H1 (cell line): ENCODE measurements around the gene CNPY4. TPM values are rescaled to one million over a fixed set of nuclear protein-coding genes. Genes with fewer than 3 reads are reported as not detected.

Experiments used
- CTCF ChIA-PET: fragments of 300-600 bp; sonication (Branson Sonifier 250); formaldehyde crosslinking; loops from one replicate; lab custom pipeline; 2021; ENCODE audit not compliant: partially characterized antibody; lab: Charles Lee
- POLR2A ChIA-PET: fragments of 300-600 bp; sonication (Branson Sonifier 250); formaldehyde crosslinking; loops from one replicate; lab custom pipeline; 2021; ENCODE audit warnings: inconsistent platforms; ENCODE audit not compliant: partially characterized antibody; lab: Charles Lee
- DNase-seq, 2 experiments: peaks; one replicate each; pipeline versions ENCODE4 v3.0.0 to v3.0.0-alpha.2; 2010 to 2022; ENCODE audit warnings: low spot score in 2 of 2, low read depth in 1 of 2, mixed read lengths in 1 of 2
- FAIRE-seq: peaks from 2 replicates; lab custom pipeline; 2011; peaks lifted over from hg19 to GRCh38; lab: Jason Lieb, UNC
- H2AFZ ChIP-seq: 2 replicates; pipeline ENCODE4 v1.8.1; 2012; ENCODE audit warnings: low read length, inconsistent platforms
- H2AK5ac ChIP-seq: 2 replicates; pipeline ENCODE4 v1.6.1; 2013; ENCODE audit warnings: low read depth, low read length
- H2BK120ac ChIP-seq: replicated peaks from 2 replicates; pipeline ENCODE3; 2013; ENCODE audit warnings: low read depth, low read length, inconsistent platforms
- H2BK12ac ChIP-seq: 2 replicates; pipeline ENCODE4 v1.6.1; 2013; ENCODE audit warnings: low read depth, low read length
- H2BK15ac ChIP-seq: 2 replicates; pipeline ENCODE4 v1.6.1; 2013; ENCODE audit warnings: low read length
- H2BK20ac ChIP-seq: 2 replicates; pipeline ENCODE4 v1.6.1; 2013; ENCODE audit warnings: low read length
- H2BK5ac ChIP-seq: 2 replicates; pipeline ENCODE4 v1.6.1; 2013; ENCODE audit warnings: low read depth, low read length
- H3K14ac ChIP-seq: 2 replicates; pipeline ENCODE4 v1.6.1; 2013; ENCODE audit warnings: inconsistent platforms; ENCODE audit not compliant: insufficient read length
- H3K18ac ChIP-seq: 2 replicates; pipeline ENCODE4 v1.6.1; 2013; ENCODE audit warnings: low read length; ENCODE audit errors: extremely low read depth
- H3K23ac ChIP-seq: 2 replicates; pipeline ENCODE4 v1.6.1; 2013; ENCODE audit warnings: inconsistent platforms; ENCODE audit not compliant: insufficient read length
- H3K23me2 ChIP-seq: 2 replicates; pipeline ENCODE4 v1.6.1; 2013; ENCODE audit warnings: low read depth, low read length
- H3K27ac ChIP-seq: 2 replicates; pipeline ENCODE4 v1.6.1; 2011; ENCODE audit warnings: low read depth, low read length, inconsistent platforms
- H3K27me3 ChIP-seq, 4 experiments: replicated peaks in 1 of 4; 1 replicate in 1 of 4; 2 replicates in 3 of 4; pipeline versions ENCODE4 v1.6.1 to v1.8.1; 2011 to 2013; ENCODE audit warnings: low read length in 3 of 4, mild to moderate bottlenecking in 3 of 4, inconsistent platforms in 2 of 4, mixed read lengths in 2 of 4, moderate library complexity in 1 of 4; ENCODE audit not compliant: control insufficient read depth in 3 of 4, insufficient read depth in 3 of 4; ENCODE audit errors: extremely low read depth in 1 of 4
- H3K36me3 ChIP-seq, 4 experiments: 2 replicates each; pipeline versions ENCODE4 v1.6.1 to v1.8.1; 2011 to 2013; ENCODE audit warnings: mild to moderate bottlenecking in 4 of 4, low read length in 3 of 4, moderate library complexity in 2 of 4, control low read depth in 1 of 4, inconsistent platforms in 1 of 4; ENCODE audit not compliant: insufficient read depth in 4 of 4, control insufficient read depth in 2 of 4
- H3K4ac ChIP-seq: replicated peaks from 2 replicates; pipeline ENCODE3; 2013; ENCODE audit warnings: low read length, low read depth, mixed read lengths, inconsistent platforms; ENCODE audit not compliant: insufficient read length
- H3K4me1 ChIP-seq, 4 experiments: replicated peaks in 1 of 4; 1 replicate in 1 of 4; 2 replicates in 3 of 4; pipeline versions ENCODE4 v1.6.1 to v1.8.1; 2011 to 2013; ENCODE audit warnings: low read length in 3 of 4, inconsistent platforms in 2 of 4, mixed read lengths in 1 of 4; ENCODE audit not compliant: insufficient read depth in 4 of 4, control insufficient read depth in 3 of 4
- H3K4me2 ChIP-seq, 2 experiments: 2 replicates each; pipeline versions ENCODE4 v1.6.1 to v1.8.1; 2011 to 2013; ENCODE audit warnings: low read depth in 2 of 2, low read length in 2 of 2, control low read depth in 1 of 2, inconsistent platforms in 1 of 2, mild to moderate bottlenecking in 1 of 2; ENCODE audit not compliant: insufficient read depth in 1 of 2
- H3K4me3 ChIP-seq, 4 experiments: fragments of 200-600, 300-600 bp in 1 of 4; sonication (generic), shearing (Covaris generic), sonication (Bioruptor Twin) in 1 of 4; 2 replicates each; pipeline versions ENCODE4 v1.5.1 to v1.8.1; 2011 to 2016; ENCODE audit warnings: low read length in 4 of 4, low read depth in 3 of 4, control low read depth in 2 of 4, inconsistent platforms in 2 of 4, mild to moderate bottlenecking in 2 of 4, mixed read lengths in 1 of 4, moderate library complexity in 1 of 4; ENCODE audit not compliant: insufficient read depth in 2 of 4; ENCODE audit errors: extremely low read depth in 1 of 4
- H3K56ac ChIP-seq: replicated peaks from 2 replicates; pipeline ENCODE3; 2013; ENCODE audit warnings: low read depth, mild to moderate bottlenecking, mixed read lengths, low read length, inconsistent platforms; ENCODE audit not compliant: insufficient read length
- H3K79me1 ChIP-seq: 2 replicates; pipeline ENCODE4 v1.6.1; 2013; ENCODE audit warnings: low read depth, low read length, control low read depth
- H3K79me2 ChIP-seq, 2 experiments: 2 replicates each; pipeline versions ENCODE4 v1.6.1 to v1.8.1; 2012 to 2013; ENCODE audit warnings: low read length in 2 of 2, mild to moderate bottlenecking in 2 of 2, inconsistent platforms in 1 of 2; ENCODE audit not compliant: insufficient read depth in 2 of 2, control insufficient read depth in 1 of 2
- H3K9ac ChIP-seq, 4 experiments: replicated peaks in 1 of 4; 1 replicate in 1 of 4; 2 replicates in 3 of 4; pipeline versions ENCODE4 v1.6.1 to v1.8.1; 2011 to 2013; ENCODE audit warnings: low read depth in 3 of 4, low read length in 3 of 4, control low read depth in 2 of 4, mild to moderate bottlenecking in 2 of 4, moderate library complexity in 2 of 4, inconsistent platforms in 1 of 4; ENCODE audit errors: extremely low read depth in 1 of 4
- H3K9me3 ChIP-seq, 2 experiments: 2 replicates each; pipeline versions ENCODE4 v1.6.1 to v1.8.1; 2012 to 2013; ENCODE audit warnings: mild to moderate bottlenecking in 2 of 2, moderate library complexity in 2 of 2, control low read depth in 1 of 2, inconsistent platforms in 1 of 2, low read depth in 1 of 2, low read length in 1 of 2, mixed read lengths in 1 of 2; ENCODE audit not compliant: insufficient read depth in 2 of 2
- H4K20me1 ChIP-seq, 2 experiments: replicated peaks in 1 of 2; 2 replicates each; pipeline versions ENCODE3 to v1.8.1; 2011 to 2013; ENCODE audit warnings: inconsistent platforms in 2 of 2, low read length in 2 of 2, mild to moderate bottlenecking in 1 of 2; ENCODE audit not compliant: insufficient read depth in 2 of 2, control insufficient read depth in 1 of 2
- H4K5ac ChIP-seq: 2 replicates; pipeline ENCODE4 v1.6.1; 2013; ENCODE audit warnings: low read length, low read depth, mixed read lengths, inconsistent platforms; ENCODE audit not compliant: insufficient read length
- H4K8ac ChIP-seq: 2 replicates; pipeline ENCODE4 v1.8.0; 2013; ENCODE audit warnings: mild to moderate bottlenecking, moderate library complexity, low read length, inconsistent platforms; ENCODE audit not compliant: insufficient read depth; ENCODE audit errors: extremely low read depth
- H4K91ac ChIP-seq: replicated peaks from 2 replicates; pipeline ENCODE3; 2013; ENCODE audit warnings: low read length, mixed read lengths, inconsistent platforms; ENCODE audit not compliant: insufficient read length
- HDAC6 ChIP-seq: IDR thresholded peaks from one replicate; pipeline ENCODE4 v1.7.1; 2012; ENCODE audit warnings: low read depth, mild to moderate bottlenecking, inconsistent platforms, low read length, moderate library complexity
- JUN ChIP-seq: IDR thresholded peaks from 2 replicates; pipeline ENCODE4 v1.6.1; 2011; ENCODE audit warnings: low read depth, mild to moderate bottlenecking, improper control_type of control experiment, low read length
- JUND ChIP-seq: IDR thresholded peaks from 2 replicates; pipeline ENCODE4 v1.6.1; 2011; ENCODE audit warnings: mild to moderate bottlenecking, improper control_type of control experiment, low read length
- SIN3A ChIP-seq, 2 experiments: IDR thresholded peaks in 1 of 2; conservative IDR thresholded peaks in 1 of 2; 2 replicates each; pipeline ENCODE4 v1.6.1; 2011 to 2012; ENCODE audit warnings: low read length in 2 of 2, improper control_type of control experiment in 1 of 2, low read depth in 1 of 2, mild to moderate bottlenecking in 1 of 2
- SIX5 ChIP-seq: IDR thresholded peaks from 2 replicates; pipeline ENCODE4 v1.6.1; 2011; ENCODE audit warnings: mild to moderate bottlenecking, low read depth, low read length
- SP2 ChIP-seq: IDR thresholded peaks from 2 replicates; pipeline ENCODE4 v1.6.1; 2012; ENCODE audit warnings: mild to moderate bottlenecking, low read length, inconsistent platforms
- SUZ12 ChIP-seq: fragments of 200-600 bp; sonication (generic); IDR thresholded peaks from 2 replicates; pipeline ENCODE4 v1.6.1; 2012; ENCODE audit warnings: mild to moderate bottlenecking, inconsistent platforms, low read length, moderate library complexity, mixed read lengths
- TBP ChIP-seq: IDR thresholded peaks from 2 replicates; pipeline ENCODE4 v1.6.1; 2011; ENCODE audit warnings: low read depth, low read length, improper control_type of control experiment
- USF2 ChIP-seq: IDR thresholded peaks from 2 replicates; pipeline ENCODE4 v1.6.1; 2011; ENCODE audit warnings: low read length, improper control_type of control experiment
- WGBS, 2 experiments: shearing (Covaris generic) in 1 of 2; methylation state at CpG; one replicate each; pipeline versions ENCODE4 v1.1.6 to v1.1.7; 2013 to 2015; ENCODE audit warnings: low lambda C conversion rate in 2 of 2, mixed read lengths in 2 of 2, inconsistent platforms in 1 of 2, low coverage in 1 of 2, missing lambda C conversion rate in 1 of 2; ENCODE audit not compliant: insufficient replicate concordance in 2 of 2, insufficient coverage in 1 of 2, insufficient read length in 1 of 2; ENCODE audit errors: extremely low coverage in 1 of 2, missing lambda C conversion rate in 1 of 2; 5-methylcytosine and 5-hydroxymethylcytosine counted together
- polyA plus RNA-seq, 7 experiments: library from polyadenylated mRNA; depleted of rRNA in 3 of 7; stranded (reverse) in 5 of 7; unstranded in 2 of 7; fragments of >200 nt in 5 of 7; fragments of 200-250 nt in 2 of 7; gene quantifications; 1 replicate in 5 of 7; 2 replicates in 1 of 7; 4 replicates in 1 of 7; pipeline versions ENCODE4 v1.2.1 to v1.2.3, GENCODE V29; 2011 to 2013; ENCODE audit warnings: missing spikeins in 2 of 7, mixed read lengths in 2 of 7
- total RNA-seq: library from RNA; stranded (reverse); fragmentation: NEBNext Ultra II Directional; extraction: Animal tissue kit (Norgen Biotek cat#: 25700); gene quantifications from 2 replicates; pipeline ENCODE4 v1.2.1, GENCODE V29; 2021

The CNPY4 gene
- total and polyA plus RNA-seq, 2 of the 8 experiments (the other 6 are each of a cell fraction or from before 2014, with no cell fraction given), result 10.2 to 15.3 TPM

- Histone ChIP-seq H3K14ac (no peak overlapping the region), H3K79me2 (no peaks in the 10 kb centered on the region), H3K36me3 (no peaks in the 10 kb centered on the region), H3K23me2 (peaks cover 14% of the 10 kb centered on the region; the same call in 1 of the 2 replicates), H4K20me1 (peaks cover 0 to 3% of the 10 kb centered on the region in 2 experiments), H3K79me1 (no peaks in the 10 kb centered on the region; the same call in 1 of the 2 replicates), H4K5ac (no peak overlapping the region), H3K9ac (no peak overlapping the region), H3K4ac (no peak overlapping the region), H2BK5ac (peak overlapping the region; percentile 44; the same call in 1 of the 2 replicates), H2BK120ac (no peak overlapping the region), H2AK5ac (peak overlapping the region; percentile 47; the same call in 1 of the 2 replicates), H4K91ac (no peak overlapping the region), H3K4me1 (peaks cover 11 to 29% (median 18%) of the 10 kb centered on the region in 4 experiments), H3K9me3 (no peaks in the 10 kb centered on the region), H3K4me2 (peak overlapping the region; percentile 86 to 89), H2BK20ac (0 out of 2 replicates have a peak overlapping the region, but pooled peaks have one; percentile 18)
- DNase-seq, result no peak
- no peak for FAIRE-seq
- POLR2A ChIA-PET, result interaction anchor here (0.6 to 11.0 kb wide), 22 partner anchors 10 to 261 kb away, joined by 3 to 145 read pairs (median 4); partner anchors contain the start of genes AP4M1, GPC2, LAMTOR4 and MBLAC1
- CTCF ChIA-PET, result interaction anchor here (0.7 to 11.2 kb wide), 14 partner anchors 10 to 55 kb away, joined by 3 to 94 read pairs (median 5); partner anchors contain the start of genes GPC2 and STAG3
- TF ChIP-seq TBP (no peak), HDAC6 (no peak), SP2 (no peak), JUN (no peak), USF2 (no peak), SIX5 (no peak), SUZ12 (no peak), SIN3A (conservative IDR thresholded peaks at IDR 0.05 in 1 of 2, IDR thresholded peaks at IDR 0.05 in 1 of 2; ENCODE audit: low read depth in 1 of 2, low read length in 2 of 2) (no peak), JUND (no peak)
- TF ChIP-seq, all 59 proteins: peak for 0
- Histone ChIP-seq H3K27ac (no peak overlapping the region), H3K18ac (peak overlapping the region; percentile 24; the same call in 1 of the 2 replicates), H2AFZ (no peak overlapping the region), H4K8ac (no peak overlapping the region), H3K27me3 (peaks cover 0 to 10% (median 2%) of the 10 kb centered on the region in 4 experiments; a peak in 1 of 7 replicates), H3K56ac (no peak overlapping the region), H3K4me3 (peak overlapping the region; percentile 47 to 77 (median 63); a peak in 7 of 8 replicates), H2BK12ac (0 out of 2 replicates have a peak overlapping the region, but pooled peaks have one; percentile 33), H3K23ac (no peak overlapping the region), H2BK15ac (peak overlapping the region; percentile 72; the same call in 1 of the 2 replicates)
- WGBS, 2 experiments, result 59% methylated on average over 14 of the region's 14 CpGs; no CpG with 5 or more reads in 1 of the 2 experiments
Measured at GRCh38 chr7:100166970-100167911, 47.8 kb downstream of the CNPY4 start.
